Embryonic facial prominence (tissue), 1 donor: ENCODE data around the gene SLC2A8.
A peak's percentile ranks its signal among the peaks of the same experiment; 100 is the strongest.

Experiments
- DNase-seq: peaks from one replicate; pipeline ENCODE4 v3.0.0-alpha.2; 2016; ENCODE audit errors: extremely low spot score

The SLC2A8 gene

DNA sequence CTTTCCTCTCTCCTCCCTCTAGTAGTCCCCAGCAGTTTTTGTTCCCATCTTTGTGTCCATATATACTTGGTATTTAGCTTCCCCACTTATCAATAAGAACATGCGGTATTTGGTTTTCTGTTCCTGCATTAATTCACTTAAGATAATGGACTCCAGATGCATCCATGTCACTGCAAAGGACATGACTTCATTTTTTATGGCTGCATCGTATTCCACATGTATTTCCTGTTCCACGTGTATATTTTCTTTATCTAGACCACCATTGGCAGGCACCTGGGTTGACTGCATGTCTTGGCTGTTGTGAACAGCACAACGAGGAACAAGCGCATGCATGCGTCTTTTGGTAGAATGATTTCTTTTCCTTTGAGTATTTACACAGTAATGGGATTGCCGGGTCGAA, 33.4 kb downstream of the SLC2A8 start:
- no peak for DNase-seq

DNA sequence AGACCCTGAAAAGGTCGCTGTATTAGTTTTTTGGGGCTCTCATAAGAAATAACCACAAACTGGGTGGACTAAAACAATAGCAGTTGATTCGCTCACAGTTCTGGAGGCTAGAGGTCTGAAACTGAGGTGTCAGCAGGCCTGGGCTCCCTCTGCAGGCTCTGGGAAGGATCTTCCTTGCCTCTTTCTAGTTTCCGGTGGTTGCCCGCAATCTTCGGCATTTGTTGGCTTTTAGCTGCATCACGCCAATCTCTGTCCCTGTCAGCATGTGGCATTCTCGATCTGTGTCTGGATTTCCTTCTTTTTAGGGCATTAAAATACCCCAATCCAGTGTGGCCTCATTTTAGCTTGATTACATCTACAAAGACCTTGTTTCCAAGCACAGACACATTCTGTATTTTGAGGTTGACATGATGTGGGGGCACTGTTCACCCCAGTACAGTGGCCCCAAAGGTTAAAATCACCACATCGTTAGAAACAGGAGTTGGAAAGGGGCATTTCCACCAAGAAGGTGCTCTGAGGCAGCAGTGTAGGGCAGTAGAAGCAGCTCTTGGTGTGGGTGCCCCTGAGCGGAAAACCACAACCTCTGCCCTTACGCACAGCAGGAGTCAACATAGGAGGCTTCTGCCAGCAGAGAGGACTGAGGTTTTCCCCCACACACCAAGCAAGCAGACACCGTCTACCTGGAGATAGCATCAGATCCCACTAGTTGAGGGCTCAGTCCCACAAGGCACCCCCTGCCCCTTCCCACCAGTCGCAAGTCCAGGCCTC, 40.7 kb downstream of the SLC2A8 start:
- no peak for DNase-seq

DNA sequence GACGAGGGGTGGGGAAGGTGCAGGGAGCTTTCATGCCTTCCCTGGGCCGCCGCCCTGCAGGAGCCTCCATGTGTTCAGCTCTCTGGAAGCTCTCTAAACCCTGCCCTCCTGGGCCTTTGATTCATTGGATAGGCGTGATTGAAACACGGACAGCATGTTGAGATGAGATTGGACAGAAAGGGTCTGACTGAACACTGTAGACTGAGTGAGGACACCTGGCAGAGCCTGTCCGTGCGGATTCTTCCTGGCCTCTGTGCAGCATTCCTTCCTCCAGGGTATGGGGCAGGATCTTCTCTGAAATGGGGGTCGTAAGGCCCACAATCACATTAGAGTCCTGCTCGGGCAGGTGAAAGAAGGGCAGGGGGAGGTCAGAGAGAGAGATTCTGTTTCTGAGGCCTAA, 41.4 kb downstream of the SLC2A8 start:
- DNase-seq = no peak

DNA sequence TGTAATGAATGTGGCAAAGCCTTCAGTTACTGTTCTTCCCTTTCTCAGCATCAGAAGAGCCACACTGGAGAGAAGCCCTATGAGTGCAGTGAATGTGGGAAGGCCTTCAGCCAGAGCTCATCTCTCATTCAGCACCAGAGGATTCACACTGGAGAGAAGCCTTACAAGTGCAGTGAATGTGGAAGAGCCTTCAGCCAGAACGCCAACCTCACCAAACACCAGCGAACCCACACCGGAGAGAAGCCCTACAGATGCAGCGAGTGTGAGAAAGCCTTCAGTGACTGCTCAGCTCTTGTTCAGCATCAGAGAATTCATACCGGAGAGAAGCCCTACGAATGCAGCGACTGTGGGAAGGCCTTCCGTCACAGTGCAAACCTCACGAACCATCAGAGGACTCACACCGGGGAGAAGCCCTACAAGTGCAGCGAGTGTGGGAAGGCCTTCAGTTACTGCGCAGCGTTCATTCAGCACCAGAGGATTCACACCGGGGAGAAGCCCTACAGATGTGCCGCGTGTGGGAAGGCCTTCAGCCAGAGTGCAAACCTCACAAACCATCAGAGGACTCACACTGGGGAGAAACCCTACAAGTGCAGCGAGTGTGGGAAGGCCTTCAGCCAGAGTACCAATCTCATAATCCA, 47.4 kb downstream of the SLC2A8 start:
- DNase-seq = no peak

DNA sequence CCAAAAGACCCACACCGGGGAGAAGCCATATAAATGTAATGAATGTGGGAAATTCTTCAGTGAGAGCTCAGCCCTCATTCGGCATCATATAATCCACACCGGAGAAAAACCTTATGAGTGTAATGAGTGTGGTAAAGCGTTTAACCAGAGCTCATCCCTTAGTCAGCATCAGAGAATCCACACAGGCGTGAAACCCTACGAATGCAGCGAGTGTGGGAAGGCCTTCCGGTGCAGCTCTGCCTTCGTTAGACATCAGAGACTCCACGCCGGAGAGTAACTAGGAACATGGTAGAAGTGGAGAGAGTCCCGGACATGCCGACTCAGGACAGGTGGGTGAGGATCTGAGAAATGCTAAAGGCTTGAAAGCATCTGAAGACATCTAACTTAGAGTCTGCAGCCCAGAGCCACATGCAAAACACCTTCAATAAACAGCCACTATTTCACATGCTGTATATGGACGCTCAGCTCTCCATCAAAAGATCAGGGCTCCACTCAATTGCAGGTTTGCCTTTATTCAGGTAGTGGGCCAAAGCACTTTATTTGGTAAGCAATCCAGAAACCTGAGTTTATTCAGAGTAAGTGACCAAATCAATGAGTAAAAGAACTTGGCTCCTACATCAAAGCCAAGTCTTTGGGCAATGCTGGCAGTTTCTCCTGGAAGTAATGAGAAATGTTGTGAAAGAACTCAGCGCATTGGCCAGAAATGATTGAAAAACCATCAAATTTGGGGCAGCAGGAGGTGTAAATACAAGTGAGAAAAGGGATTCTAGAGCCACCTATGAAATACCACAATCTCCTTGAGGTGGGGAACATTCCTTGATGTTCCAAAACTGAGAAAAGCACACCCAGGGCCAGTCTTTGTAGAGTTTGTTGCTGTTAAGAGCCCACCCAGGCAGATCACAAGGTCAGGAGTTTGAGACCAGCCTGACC, 48.2 kb downstream of the SLC2A8 start:
- no peak for DNase-seq

DNA sequence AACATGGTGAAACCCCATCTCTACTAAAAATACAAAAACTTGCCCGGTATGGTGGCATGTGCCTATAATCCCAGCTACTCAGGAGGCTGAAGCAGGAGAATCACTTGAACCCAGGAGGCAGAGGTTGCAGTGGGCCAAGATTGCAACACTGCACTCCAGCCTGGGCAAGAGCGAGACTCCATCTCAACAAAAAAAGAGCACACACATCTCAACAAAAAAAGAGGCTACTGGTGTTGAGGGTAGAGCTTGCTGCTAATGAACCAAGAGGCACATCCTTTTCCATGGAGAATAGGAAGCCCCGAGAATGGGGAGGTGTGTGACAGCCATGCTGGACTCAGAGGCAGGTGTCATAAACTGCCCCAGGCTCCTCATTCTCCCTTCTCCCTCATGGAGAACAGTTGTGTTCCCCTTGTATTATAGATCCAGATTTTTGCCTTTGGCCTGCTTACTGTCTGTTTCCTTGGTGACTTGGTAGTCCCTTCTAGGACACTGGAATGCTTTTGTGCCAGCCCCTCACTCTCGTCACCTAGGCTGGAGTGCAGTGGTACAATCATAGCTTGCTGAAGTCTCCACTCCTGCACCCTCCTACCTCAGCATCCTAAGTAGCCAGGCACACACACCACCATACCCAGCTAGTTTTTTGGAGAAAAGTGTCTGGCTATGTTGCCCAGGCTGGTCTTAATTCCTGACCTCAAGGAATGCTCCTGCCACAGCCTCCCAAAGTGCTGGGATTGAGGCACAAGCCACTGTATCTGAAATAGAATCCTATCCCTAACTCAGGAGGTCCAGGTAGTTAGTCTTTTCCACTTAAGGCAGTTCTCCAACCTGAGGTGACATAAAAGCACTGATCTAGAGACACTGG, 49.1 kb downstream of the SLC2A8 start:
- DNase-seq = no peak

DNA sequence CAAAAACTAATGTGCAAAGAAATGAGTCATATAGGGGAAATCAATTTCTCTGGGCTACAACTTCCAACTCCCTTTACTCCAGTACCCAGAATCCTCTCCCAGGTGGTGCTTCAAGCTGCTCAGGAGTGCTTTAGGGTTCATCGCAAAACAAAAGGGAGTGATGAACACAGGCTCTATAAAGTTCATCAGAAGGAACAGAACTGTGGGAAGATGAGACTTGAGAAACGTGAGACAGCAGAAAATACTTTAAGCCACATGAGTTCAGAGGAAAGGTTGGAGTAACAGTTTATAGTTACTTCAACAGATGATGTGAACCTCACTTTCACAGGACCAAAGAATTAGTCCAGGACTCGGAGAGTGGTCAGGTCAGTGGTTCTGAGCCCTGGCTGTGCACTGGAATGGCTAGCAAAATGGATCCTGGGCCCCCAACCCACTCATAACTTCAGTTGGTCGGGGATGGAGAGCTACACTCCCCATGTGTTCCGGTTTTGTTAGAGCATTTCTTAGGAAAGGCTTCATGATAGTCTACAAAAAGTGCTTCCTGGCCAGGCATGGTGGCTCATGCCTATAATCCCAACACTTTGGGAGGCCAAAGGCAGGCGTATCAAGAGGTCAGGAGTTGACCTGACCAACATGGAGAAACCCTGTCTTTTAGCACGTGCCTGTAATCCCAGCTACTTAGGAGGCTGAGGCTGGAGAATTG, 49.9 kb downstream of the SLC2A8 start:
- no peak for DNase-seq

DNA sequence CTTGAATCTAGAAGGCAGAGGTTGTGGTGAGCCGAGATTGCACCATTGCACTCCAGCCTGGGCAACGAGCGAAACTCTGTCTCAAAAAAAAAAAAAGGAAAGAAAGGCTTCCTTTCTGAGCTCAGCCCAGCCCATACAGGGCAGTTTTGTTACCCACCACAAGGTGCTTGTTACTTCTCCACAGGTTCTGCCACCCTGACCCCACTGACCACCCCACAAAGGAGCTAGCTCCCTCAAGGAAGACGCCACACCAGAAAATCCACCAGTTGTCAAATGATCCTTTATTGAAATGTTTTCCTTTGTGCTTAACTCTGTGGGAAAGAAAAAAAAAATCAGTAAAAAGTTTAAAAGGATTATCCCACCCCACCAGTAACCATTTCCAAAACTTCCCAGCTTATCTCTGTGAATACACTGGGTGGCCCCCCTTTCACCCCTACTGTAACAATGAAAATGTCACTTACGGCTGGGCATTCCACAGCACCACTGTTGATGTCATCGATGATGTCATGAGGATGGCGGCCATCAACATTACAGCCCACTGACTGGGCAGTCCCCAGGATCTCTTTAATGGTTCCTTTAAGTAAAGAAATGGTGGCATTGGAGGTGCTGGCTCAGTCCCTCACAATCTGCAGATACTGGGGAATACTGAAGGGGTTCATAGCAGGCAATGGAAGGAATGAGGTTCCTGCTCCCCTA, 50.6 kb downstream of the SLC2A8 start:
- DNase-seq = no peak

DNA sequence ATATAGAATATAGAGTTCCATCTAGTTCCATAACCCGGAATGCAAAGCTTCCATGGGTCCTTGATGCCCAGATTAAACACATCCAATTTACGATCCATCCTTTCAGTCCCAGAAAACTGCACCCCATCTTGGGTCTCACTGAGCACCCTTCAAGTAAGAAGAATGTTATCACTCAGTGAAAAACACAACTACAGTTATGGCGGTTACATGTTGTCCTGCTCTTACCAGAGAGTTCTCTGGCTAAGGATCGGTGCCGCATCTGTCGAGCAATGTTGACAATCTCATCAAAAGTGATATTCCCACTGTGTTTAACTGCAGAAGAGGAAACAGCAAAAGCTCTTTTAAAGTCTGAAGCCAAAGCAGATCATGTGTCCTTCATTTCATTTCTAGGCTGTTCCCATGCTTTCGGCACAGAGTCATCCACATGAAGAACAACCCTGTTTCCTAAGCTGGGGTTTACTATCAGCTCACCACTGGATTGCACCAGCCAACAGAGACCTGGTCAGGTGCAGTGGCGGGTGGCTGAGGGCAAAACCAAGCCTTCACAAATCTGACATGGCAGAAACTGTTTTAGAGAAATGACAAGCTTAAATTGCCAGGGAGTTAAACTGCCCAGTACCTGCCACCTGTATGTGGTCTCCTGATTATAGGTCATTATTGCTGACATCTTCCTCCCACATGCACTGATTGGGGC, 51.3 kb downstream of the SLC2A8 start:
- DNase-seq = no peak

DNA sequence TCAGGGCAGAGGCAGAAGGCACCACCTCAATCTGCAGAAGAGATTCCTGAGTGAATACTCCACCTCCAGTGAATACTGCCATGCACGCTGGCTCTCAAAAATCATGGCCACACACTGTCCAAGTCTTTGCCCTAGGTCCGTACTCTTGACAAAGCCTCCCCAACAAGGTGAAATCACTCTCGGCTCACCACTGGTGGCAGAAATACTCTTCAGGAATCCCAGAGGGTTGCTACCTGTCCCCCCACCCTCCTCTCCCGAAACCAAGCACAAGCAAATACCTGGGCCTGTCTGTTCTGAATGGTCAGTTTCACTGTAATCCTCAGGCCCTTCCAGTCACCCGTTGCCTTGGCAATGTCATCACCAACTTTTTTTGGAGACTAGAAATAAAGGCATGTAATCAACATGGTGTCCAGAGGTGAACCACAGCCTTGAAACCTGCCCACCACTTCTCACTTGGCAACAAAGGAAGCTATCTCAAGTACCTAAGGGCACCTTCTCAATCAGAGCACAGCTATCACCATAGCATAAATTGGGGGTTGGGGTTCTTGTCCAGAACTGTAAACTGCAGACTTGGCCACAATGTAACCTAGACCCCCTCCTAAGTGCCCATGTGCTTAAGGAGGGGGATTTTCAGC, 52.5 kb downstream of the SLC2A8 start:
- no peak for DNase-seq

DNA sequence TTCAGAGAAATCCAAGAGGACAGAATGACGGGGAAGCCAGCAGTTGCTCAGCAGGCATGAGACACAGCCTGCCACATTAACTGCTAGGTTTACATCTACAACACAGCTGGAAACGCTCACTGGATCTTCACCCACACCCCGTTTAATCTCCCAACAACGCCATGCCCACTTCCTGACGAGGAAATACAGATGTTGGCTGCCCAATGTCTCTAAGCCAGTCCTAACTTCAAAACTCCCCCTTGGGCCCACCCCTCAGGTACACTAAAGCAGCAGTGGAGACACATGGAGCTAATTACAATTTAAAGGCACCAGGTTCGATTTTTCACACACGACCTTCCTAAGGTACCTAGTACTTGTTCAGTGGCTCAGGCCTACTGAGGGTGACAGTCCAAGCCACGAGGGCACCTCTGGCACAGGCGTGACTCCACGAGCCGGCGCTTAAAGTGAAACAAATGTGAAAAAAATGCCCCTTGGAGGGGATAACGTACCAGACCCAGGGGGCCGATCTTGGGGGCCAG, 53.3 kb downstream of the SLC2A8 start:
- no peak for DNase-seq

DNA sequence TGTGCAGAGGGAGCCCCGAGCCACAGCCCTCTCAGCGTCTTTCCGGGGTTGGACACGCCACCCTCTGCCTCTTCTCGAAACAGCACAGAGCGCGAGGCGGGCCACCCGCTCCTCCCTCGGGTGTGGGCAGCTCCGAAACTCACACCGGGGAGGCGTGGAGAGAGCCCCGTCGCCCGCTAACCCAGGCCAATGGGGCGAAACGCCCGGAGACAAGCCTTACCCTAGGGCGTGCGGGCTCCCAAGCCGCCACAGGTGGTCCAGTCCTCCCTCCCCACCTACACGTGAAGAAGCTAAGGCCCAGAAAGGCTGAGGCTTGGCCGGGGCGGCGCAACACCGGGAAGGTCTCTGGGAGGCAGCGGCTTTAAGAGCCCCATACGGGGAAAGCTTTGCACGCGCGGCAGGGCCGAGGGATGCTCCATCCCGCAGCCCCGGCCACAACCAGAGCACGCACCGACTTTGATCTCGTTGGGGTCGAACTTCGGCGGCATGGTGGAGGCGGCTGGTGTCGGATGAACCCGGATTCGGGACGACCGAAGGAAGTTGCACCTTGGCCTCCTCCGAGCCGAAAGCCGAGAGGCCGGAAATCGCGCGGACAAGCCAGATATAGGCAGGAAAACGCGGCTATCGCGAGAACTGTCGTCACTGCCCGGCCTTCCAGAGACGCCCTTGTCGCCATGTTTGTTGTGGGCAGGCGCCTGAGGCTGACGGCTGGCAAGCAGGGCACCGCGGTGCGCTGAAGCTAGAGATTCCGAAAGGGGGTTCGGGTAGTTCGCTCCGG, 54.0 kb downstream of the SLC2A8 start, which contains the start of the genes LRSAM1 and RPL12:
LRSAM1 (plus strand) TSS at position 681 of the 778 bp plus-strand sequence. CDS start 3,018 bp downstream, outside the sequence.
RPL12 (minus strand) TSS at position 577 of the 778 bp plus-strand sequence; CDS start at position 488, 89 bp downstream.
- DNase-seq = peak; percentile 87

DNA sequence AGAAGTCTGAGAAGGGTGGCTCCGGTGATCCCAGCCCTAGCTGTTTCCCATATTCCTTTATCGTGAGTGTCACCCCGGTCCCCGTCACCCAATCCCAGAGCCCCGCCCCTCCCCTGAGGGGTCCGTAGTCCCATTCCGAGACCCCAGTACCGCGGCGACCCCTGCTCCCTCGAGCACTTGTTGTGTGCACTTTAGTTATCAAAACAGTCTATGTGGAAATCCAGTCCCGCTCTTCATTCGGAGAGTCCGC, 54.6 kb downstream of the SLC2A8 start:
- no peak for DNase-seq

DNA sequence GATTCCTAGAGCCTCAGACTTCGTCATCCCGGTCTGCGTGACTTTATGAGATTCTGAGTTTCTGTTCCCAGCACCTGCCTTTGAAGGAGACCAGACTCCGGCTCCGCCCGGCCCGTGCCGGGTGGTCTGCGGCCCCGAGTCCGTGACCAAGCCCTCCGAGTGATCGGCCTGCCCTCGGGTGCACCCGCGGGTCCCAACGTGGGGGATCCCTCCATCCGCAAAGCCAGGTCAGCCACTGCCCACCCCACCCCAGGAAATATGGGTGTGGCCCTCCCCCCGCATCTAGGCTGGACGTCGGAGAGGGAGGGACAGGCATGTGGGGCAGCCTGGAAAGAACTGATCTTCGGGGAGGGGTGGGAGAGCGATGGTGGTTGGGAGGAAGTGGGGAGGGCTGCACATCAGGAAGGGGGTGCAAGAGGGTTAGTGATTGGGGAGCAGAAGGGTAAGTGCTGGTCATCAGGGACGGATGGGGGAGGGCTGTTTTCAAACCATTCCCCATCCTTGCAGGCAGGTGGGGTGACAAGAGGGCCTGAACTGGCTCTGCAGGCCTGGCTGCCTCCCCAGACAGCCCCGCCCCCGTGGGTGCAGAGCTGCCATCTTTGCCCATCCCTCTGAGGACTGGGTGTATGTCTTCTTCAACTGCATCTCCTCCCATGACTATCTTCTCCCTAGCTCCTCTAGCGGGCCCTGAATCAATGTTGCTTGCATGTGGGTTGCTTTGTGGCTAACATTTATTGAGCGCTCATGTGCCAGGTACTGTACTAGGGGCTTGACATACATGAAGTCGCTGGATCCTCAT, 55.1 kb downstream of the SLC2A8 start:
- peak; percentile 27 for DNase-seq

DNA sequence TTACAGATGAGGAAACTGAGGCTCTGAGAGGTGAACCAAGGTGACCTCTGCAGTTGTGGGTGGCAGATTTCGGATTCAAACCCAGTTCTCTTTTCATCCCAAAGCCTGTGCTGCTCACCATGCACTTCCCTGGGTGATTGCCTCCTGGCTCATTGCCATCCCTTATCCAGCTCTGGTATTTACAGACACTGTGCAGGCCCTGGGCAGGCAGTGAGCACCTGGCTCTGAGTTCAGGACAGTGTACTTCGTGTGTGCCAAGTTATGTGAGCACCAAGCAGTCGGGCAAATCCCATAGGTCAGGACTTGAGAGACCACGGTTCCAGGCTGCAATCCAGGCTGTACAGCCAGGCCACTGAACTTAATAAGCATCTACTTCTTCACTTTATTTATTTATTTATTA, 55.7 kb downstream of the SLC2A8 start:
- no peak for DNase-seq

DNA sequence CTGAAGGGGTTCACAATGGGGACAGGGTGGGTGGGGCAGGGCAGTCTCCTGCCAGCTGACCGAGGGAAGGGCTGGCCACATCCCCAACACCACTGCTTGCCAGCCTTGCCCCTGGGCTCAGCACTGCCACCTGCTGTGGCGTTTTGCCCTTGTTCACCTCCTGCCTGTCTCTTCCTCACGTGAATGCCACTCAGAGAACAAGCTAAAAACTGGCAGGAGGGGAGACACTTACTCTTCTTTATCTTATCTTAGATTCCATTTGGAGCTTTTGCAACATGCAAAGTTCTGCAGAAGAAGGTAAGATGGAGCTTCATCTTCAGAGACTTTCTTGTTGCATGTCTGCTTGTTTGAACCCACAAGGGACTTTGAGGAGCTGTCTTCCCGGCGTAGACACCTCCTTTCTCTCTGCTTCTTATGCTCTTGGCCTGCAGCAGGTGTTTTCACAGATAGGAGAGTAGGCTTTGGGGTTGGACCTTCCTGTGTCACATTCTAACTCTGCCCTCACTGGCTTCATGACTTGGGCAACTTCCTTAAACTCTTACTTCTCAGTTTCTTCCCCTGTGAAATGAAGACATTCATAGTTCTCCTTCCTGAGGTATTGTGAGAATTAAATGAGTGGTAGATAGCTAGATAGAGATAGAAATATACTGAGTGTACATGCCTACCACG, 58.5 kb downstream of the SLC2A8 start:
- no peak for DNase-seq
